Measurements from ENCODE around the gene RMND5A. TPM values are rescaled to one million over a fixed set of nuclear protein-coding genes. Genes with fewer than 3 reads are reported as not detected.

RMND5A gene
- total and polyA plus RNA-seq, 7 experiments from 2014 or later: 13.0 to 42.5 (median 28.9) TPM

DNA sequence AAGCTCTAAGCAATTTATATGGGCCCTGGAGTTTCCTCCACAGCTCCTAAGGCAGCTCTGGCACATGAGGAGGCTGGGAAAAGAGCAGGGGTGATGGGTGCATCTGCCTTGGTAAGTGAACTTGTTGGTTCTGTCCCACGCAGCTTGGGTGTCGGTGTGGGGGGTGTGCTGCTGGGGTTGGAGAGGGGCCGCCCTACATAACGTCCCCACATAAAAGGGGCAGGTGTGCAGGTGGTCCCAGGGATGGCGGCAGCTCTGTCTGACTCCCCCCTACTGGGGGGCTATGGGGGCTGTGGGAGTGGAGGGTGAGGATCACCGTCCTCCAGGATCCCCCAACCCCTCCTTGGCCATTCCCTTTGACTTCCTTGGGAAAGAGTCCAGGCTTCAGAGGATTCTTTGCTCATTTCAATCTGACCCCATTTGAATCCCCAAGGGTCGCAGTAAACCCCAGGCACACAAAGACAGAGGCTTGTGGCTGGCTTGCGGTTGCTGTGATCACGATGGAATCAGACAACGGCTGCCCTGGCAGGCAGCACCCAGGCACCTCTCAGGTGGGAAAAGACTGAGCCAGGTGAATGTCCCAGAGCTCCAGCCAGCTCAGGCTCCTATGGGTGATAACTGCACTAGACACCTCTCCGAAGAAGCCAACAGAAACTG, 105.1 kb downstream of the RMND5A start:
- H3K4me3 Mint-ChIP-seq: peak overlapping the region in 9 of 10 donors; percentile 73 to 88 (median 82)
- ChIA-PET CTCF (interaction anchor here (2.7 kb wide), 1 partner anchor 17 kb away, joined by 7 read pairs; no protein-coding TSS in a partner anchor), POLR2A (interaction anchor here (0.8 kb wide), 1 partner anchor 384 kb away, joined by 4 read pairs; the partner anchor contains the start of gene KDM3A)
- H3K4me3 ChIP-seq (ENCODE audit: low read length): peak overlapping the region; percentile 59
- peaks cover 0 to 14% (median 5%) of the 10 kb centered on the region in 11 donors for H3K9me3 Mint-ChIP-seq
- H3K9me3 ChIP-seq (ENCODE audit: control insufficient read depth in 2 of 3, low read length in 3 of 3): no peaks in the 10 kb centered on the region
- ATAC-seq (peak; percentile 5), DNase-seq (no peak)
- peaks cover 11 to 36% (median 29%) of the 10 kb centered on the region in 7 donors for H3K4me1 Mint-ChIP-seq
- no peaks in the 10 kb centered on the region for H3K27me3 ChIP-seq (ENCODE audit: control insufficient read depth in 2 of 2, insufficient read depth in 2 of 2, low read length in 2 of 2)
- H3K27ac ChIP-seq (ENCODE audit: low read depth, low read length): no peak overlapping the region
- H3K27me3 Mint-ChIP-seq: peaks cover 3 to 9% (median 4%) of the 10 kb centered on the region in 5 donors
- H3K36me3 Mint-ChIP-seq: peaks cover 0 to 4% (median 0%) of the 10 kb centered on the region in 5 donors
- H3K4me1 ChIP-seq (ENCODE audit: control insufficient read depth in 2 of 2, insufficient read depth in 2 of 2, low read length in 2 of 2): peaks cover 15 to 61% of the 10 kb centered on the region in 2 donors
- no peaks in the 10 kb centered on the region for H3K36me3 ChIP-seq (ENCODE audit: control insufficient read depth in 2 of 3, insufficient read depth in 3 of 3, low read length in 3 of 3)
- intact Hi-C loops (cut with micrococcal nuclease): no loop called here
- peak overlapping the region in 7 of 9 donors; percentile 49 to 92 (median 76) for H3K27ac Mint-ChIP-seq

DNA sequence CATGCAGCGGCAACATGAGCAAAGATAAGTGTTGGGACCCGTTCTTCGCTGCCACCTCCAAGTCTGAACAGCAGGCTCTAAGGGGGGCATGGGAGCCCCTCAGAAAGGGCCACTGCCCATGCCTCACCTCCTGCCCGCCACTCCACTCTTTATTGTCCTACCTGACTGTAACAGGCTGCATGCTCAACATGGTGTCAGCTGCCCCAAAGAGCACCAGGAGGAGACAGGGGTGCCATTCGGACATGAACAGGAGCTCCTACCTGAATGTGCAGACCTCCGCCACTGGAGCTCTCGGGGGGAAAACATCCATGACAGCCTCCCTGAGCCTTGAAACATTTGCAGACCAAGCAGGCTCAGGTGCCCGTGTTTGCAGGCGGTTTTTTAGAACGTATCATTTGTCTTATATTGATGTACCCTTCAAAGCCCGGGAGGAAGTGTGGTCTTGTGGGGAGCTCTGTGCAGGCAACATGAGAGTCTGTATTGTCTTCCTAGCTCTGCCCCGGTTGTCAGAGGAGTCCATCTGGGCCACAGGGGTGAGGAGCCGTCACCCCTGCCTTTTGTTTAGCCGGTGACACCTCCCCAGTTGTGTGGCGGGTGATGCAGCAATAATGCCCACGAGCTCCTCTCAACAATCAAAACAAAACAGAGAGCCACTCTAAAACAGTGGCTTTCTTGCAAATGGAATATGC, 105.7 kb downstream of the RMND5A start:
- peak overlapping the region; percentile 26 for H3K27ac ChIP-seq (ENCODE audit: low read depth, low read length)
- H3K4me1 Mint-ChIP-seq: peaks cover 11 to 36% (median 29%) of the 10 kb centered on the region in 7 donors
- H3K36me3 ChIP-seq (ENCODE audit: control insufficient read depth in 2 of 3, insufficient read depth in 3 of 3, low read length in 3 of 3): no peaks in the 10 kb centered on the region
- peaks cover 15 to 55% of the 10 kb centered on the region in 2 donors for H3K4me1 ChIP-seq (ENCODE audit: control insufficient read depth in 2 of 2, insufficient read depth in 2 of 2, low read length in 2 of 2)
- H3K4me3 Mint-ChIP-seq: peak overlapping the region; percentile 73 to 88 (median 80)
- H3K27ac Mint-ChIP-seq: peak overlapping the region; percentile 49 to 92 (median 76)
- H3K4me3 ChIP-seq (ENCODE audit: low read length): peak overlapping the region; percentile 59
- H3K9me3 Mint-ChIP-seq: peaks cover 0 to 14% (median 5%) of the 10 kb centered on the region in 11 donors
- ChIA-PET POLR2A (interaction anchor here (0.8 kb wide), 2 partner anchors 385 to 1890 kb away, joined by 4 read pairs; partner anchors contain the start of gene KDM3A), CTCF (interaction anchor here (2.7 kb wide), 1 partner anchor 18 kb away, joined by 7 read pairs; no protein-coding TSS in a partner anchor)
- intact Hi-C loops (cut with micrococcal nuclease): loop anchor here in 1 of 2 donors (2.0 kb wide), 1 partner anchor 15 kb away; no protein-coding TSS in a partner anchor
- H3K27me3 Mint-ChIP-seq: peaks cover 3 to 9% (median 4%) of the 10 kb centered on the region in 5 donors
- ATAC-seq: peak; percentile 88
- no peaks in the 10 kb centered on the region for H3K9me3 ChIP-seq (ENCODE audit: control insufficient read depth in 2 of 3, low read length in 3 of 3)
- peaks cover 0 to 4% (median 0%) of the 10 kb centered on the region in 5 donors for H3K36me3 Mint-ChIP-seq
- H3K27me3 ChIP-seq (ENCODE audit: control insufficient read depth in 2 of 2, insufficient read depth in 2 of 2, low read length in 2 of 2): no peaks in the 10 kb centered on the region
- DNase-seq: peak in 7 of 9 donors; percentile 23 to 68 (median 56)

GRCh38 chr2:86826951-86827350, 106.9 kb downstream of the RMND5A start:
- ChIA-PET POLR2A (no interaction called here), CTCF (interaction anchor here (1.0 kb wide), 1 partner anchor 20 kb away, joined by 5 read pairs; no protein-coding TSS in a partner anchor)
- no peak for ATAC-seq
- no peak overlapping the region for H3K27ac ChIP-seq (ENCODE audit: low read depth, low read length)
- peaks cover 0 to 12% (median 4%) of the 10 kb centered on the region in 11 donors for H3K9me3 Mint-ChIP-seq
- peak overlapping the region; percentile 59 for H3K4me3 ChIP-seq (ENCODE audit: low read length)
- H3K27ac Mint-ChIP-seq: peak overlapping the region in 6 of 9 donors; percentile 33 to 92 (median 60)
- intact Hi-C loops (cut with micrococcal nuclease): loop anchor here in 1 of 2 donors (2.0 kb wide), 1 partner anchor 16 kb away; no protein-coding TSS in a partner anchor
- peaks cover under 1 to 10% (median 6%) of the 10 kb centered on the region in 5 donors for H3K27me3 Mint-ChIP-seq
- H3K9me3 ChIP-seq (ENCODE audit: control insufficient read depth in 2 of 3, low read length in 3 of 3): no peaks in the 10 kb centered on the region
- peaks cover 0 to 4% (median 0%) of the 10 kb centered on the region in 5 donors for H3K36me3 Mint-ChIP-seq
- no peaks in the 10 kb centered on the region for H3K27me3 ChIP-seq (ENCODE audit: control insufficient read depth in 2 of 2, insufficient read depth in 2 of 2, low read length in 2 of 2)
- DNase-seq: no peak
- peaks cover 11 to 39% (median 32%) of the 10 kb centered on the region in 7 donors for H3K4me1 Mint-ChIP-seq
- H3K36me3 ChIP-seq (ENCODE audit: control insufficient read depth in 2 of 3, insufficient read depth in 3 of 3, low read length in 3 of 3): no peaks in the 10 kb centered on the region
- H3K4me3 Mint-ChIP-seq: peak overlapping the region in 5 of 10 donors; percentile 3 to 88 (median 77)
- peaks cover 15 to 57% of the 10 kb centered on the region in 2 donors for H3K4me1 ChIP-seq (ENCODE audit: control insufficient read depth in 2 of 2, insufficient read depth in 2 of 2, low read length in 2 of 2)

Other genes with a start within 250 kb of the RMND5A start
- 100 to 1,000 TPM in 2 of 5 experiments, 10 to 100 TPM in 3; 39.9 to 103 (median 71.4) TPM for gene CHMP3, start 156.8 kb upstream of the RMND5A start, total RNA-seq
- 10 to 100 TPM; 90.1 to 99.1 TPM for gene CHMP3, start 156.8 kb upstream of the RMND5A start, polyA plus RNA-seq
- gene RNF103, start 96.4 kb upstream of the RMND5A start, total RNA-seq: 10 to 100 TPM; 15.6 to 71.2 (median 37.8) TPM
- 1 to 10 TPM; 2.3 to 2.8 TPM for gene RNF103, start 96.4 kb upstream of the RMND5A start, polyA plus RNA-seq
- gene CD8A, start 70.6 kb downstream of the RMND5A start, total RNA-seq: 10 to 100 TPM in 1 of 5 experiments, 1 to 10 TPM in 4; 1.4 to 56.0 (median 2.0) TPM
- gene CD8A, start 70.6 kb downstream of the RMND5A start, polyA plus RNA-seq: under 1 TPM; 0.16 to 0.76 TPM
- gene CD8B, start 141.6 kb downstream of the RMND5A start, total RNA-seq: 10 to 100 TPM in 1 of 5 experiments, 1 to 10 TPM in 4; 1.1 to 23.7 (median 2.0) TPM
- 1 to 10 TPM; 2.4 to 7.3 TPM for gene CD8B, start 141.6 kb downstream of the RMND5A start, polyA plus RNA-seq
- 1 to 10 TPM; 1.5 to 5.4 (median 1.9) TPM for gene RGPD1, start 221.8 kb downstream of the RMND5A start, total RNA-seq
- gene RGPD1, start 221.8 kb downstream of the RMND5A start, polyA plus RNA-seq: 1 to 10 TPM in 1 of 2 donors, under 1 TPM in 1; 0.99 to 1.4 TPM